ENCODE measurements around the gene SLC39A10.
A peak's percentile ranks its signal among the peaks of the same experiment; 100 is the strongest.
"Not testable (repeated sequence)": the region's sequence is repeated elsewhere in the genome, so short reads cannot be mapped to it uniquely, and the experiment has no call there.

The SLC39A10 gene
- total RNA-seq: 54.2 to 106 (median 82.4) reads per million in 4 experiments

- DNase-seq: peak; percentile 97
Observed at GRCh38 chr2:195656859-195657633, at the start of gene SLC39A10. SLC39A10 (plus strand) TSS chr2:195657226; CDS start chr2:195680043, 22,817 bp downstream.

- no peak for DNase-seq
Observed at GRCh38 chr2:195608768-195609454, 48.1 kb upstream of the SLC39A10 start.

- DNase-seq: no peak
Observed at GRCh38 chr2:195610717-195611116, 46.3 kb upstream of the SLC39A10 start.

- DNase-seq: no peak
Observed at GRCh38 chr2:195612611-195613495, 44.2 kb upstream of the SLC39A10 start.

- DNase-seq: no peak
Observed at GRCh38 chr2:195613922-195614321, 43.1 kb upstream of the SLC39A10 start.

GRCh38 chr2:195619590-195619989 is 37.4 kb upstream of the SLC39A10 start:
- no peak for DNase-seq

GRCh38 chr2:195620501-195620900 is 36.5 kb upstream of the SLC39A10 start:
- DNase-seq: no peak

GRCh38 chr2:195622966-195623365 is 34.1 kb upstream of the SLC39A10 start:
- DNase-seq: no peak

- no peak for DNase-seq
Observed at GRCh38 chr2:195626507-195626906, 30.5 kb upstream of the SLC39A10 start.

- DNase-seq: no peak
Observed at GRCh38 chr2:195628666-195629065, 28.4 kb upstream of the SLC39A10 start.

- DNase-seq: no peak
Observed at GRCh38 chr2:195632856-195633572, 24.0 kb upstream of the SLC39A10 start.

GRCh38 chr2:195633573-195633870 is 23.5 kb upstream of the SLC39A10 start:
- no peak for DNase-seq

GRCh38 chr2:195633974-195634373 is 23.1 kb upstream of the SLC39A10 start:
- DNase-seq: no peak

GRCh38 chr2:195636890-195637289 is 20.1 kb upstream of the SLC39A10 start:
- no peak for DNase-seq

- no peak for DNase-seq
Observed at GRCh38 chr2:195638750-195639149, 18.3 kb upstream of the SLC39A10 start.

- DNase-seq: no peak
Observed at GRCh38 chr2:195639238-195639858, 17.7 kb upstream of the SLC39A10 start.

GRCh38 chr2:195639959-195640358 is 17.1 kb upstream of the SLC39A10 start:
- no peak for DNase-seq

- no peak for DNase-seq
Observed at GRCh38 chr2:195642027-195642678, 14.9 kb upstream of the SLC39A10 start.

- DNase-seq: no peak
Observed at GRCh38 chr2:195642679-195643068, 14.4 kb upstream of the SLC39A10 start.

- DNase-seq: not testable (repeated sequence)
Observed at GRCh38 chr2:195644708-195645107, 12.3 kb upstream of the SLC39A10 start.

GRCh38 chr2:195645413-195645812 is 11.6 kb upstream of the SLC39A10 start:
- DNase-seq: no peak

GRCh38 chr2:195646424-195646823 is 10.6 kb upstream of the SLC39A10 start:
- DNase-seq: no peak
